ENCODE measurements around the gene TAOK1. TPM values are rescaled to one million over a fixed set of nuclear protein-coding genes. Genes with fewer than 3 reads are reported as not detected.

TAOK1 gene
- total RNA-seq, 1 experiment from 2014 or later = 85.5 TPM

DNA sequence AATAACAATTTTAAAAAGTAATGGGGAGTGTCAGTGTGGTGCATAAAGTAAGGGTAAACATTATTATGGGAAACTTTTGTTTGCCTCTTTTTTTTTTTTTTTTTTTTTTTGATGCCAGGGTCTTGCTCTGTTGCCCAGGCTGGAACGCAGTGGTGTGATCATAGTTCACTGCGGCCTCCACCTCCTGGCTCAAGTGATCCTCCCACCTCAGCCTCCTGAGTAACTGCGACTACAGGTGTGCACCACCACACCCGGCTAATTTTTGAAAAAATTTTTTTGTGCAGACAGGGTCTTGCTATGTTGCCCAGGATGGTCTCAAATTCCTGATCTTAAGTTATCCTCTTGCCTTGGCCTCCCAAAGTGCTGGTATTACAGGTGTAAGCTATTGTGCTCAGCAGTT lies 10.7 kb downstream of the TAOK1 start:
- no peaks in the 10 kb centered on the region for H3K27me3 ChIP-seq (replicated peaks; ENCODE audit: insufficient read depth, low read depth, low read length, poor library complexity)
- no peaks in the 10 kb centered on the region for H3K9me3 ChIP-seq (ENCODE audit: low read depth, low read length, poor library complexity, severe bottlenecking)
- intact Hi-C loops (cut with micrococcal nuclease; ENCODE audit: unreplicated experiment) = no loop called here
- H3K4me3 ChIP-seq (ENCODE audit: low read depth, low read length, poor library complexity, severe bottlenecking) = no peak overlapping the region
- TF ChIP-seq EZH2 (IDR thresholded peaks at IDR 0.05; ENCODE audit: borderline replicate concordance, low read depth, low read length, poor library complexity, severe bottlenecking) = no peak
- TF ChIP-seq, protein P1, sequence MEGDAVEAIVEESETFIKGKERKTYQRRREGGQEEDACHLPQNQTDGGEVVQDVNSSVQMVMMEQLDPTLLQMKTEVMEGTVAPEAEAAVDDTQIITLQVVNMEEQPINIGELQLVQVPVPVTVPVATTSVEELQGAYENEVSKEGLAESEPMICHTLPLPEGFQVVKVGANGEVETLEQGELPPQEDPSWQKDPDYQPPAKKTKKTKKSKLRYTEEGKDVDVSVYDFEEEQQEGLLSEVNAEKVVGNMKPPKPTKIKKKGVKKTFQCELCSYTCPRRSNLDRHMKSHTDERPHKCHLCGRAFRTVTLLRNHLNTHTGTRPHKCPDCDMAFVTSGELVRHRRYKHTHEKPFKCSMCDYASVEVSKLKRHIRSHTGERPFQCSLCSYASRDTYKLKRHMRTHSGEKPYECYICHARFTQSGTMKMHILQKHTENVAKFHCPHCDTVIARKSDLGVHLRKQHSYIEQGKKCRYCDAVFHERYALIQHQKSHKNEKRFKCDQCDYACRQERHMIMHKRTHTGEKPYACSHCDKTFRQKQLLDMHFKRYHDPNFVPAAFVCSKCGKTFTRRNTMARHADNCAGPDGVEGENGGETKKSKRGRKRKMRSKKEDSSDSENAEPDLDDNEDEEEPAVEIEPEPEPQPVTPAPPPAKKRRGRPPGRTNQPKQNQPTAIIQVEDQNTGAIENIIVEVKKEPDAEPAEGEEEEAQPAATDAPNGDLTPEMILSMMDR (conservative IDR thresholded peaks at IDR 0.05; ENCODE audit: low read depth, low read length) = no peak
- H3K27ac ChIP-seq (ENCODE audit: low read depth, low read length, poor library complexity, severe bottlenecking) = no peak overlapping the region
- BruUV-seq (replicated peaks) = no TSS peak
- peaks cover 3% of the 10 kb centered on the region for H3K4me1 ChIP-seq (ENCODE audit: insufficient read depth, low read length, poor library complexity, severe bottlenecking)
- DNase-seq (ENCODE audit: low spot score) = no peak
- POLR2A ChIA-PET (ENCODE audit: low non-redundant PET) = no interaction called here
- CTCF ChIA-PET = no interaction called here
- H3K36me3 ChIP-seq (ENCODE audit: insufficient read depth, low read length, poor library complexity, severe bottlenecking) = peaks cover 23% of the 10 kb centered on the region

DNA sequence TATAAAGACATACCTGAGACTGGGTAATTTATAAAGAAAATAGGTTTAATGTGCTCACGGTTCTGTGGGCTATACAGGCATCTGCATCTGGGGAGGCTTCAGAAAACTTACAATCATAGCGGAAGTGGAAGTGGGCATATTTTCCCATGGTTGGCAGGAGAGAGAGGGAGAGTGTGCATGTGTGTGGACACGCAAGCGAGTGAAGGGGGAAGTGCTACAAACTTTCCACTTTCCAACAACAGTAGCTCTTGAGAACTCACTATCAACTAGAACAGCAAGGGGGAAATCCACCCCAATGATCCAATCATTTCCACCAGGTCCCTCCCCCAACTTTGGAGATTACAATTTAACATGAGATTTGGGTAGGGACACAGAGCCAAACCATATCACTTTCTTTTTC lies 11.1 kb downstream of the TAOK1 start:
- ChIA-PET POLR2A (ENCODE audit: low non-redundant PET) (no interaction called here), CTCF (no interaction called here)
- Histone ChIP-seq H3K27ac (ENCODE audit: low read depth, low read length, poor library complexity, severe bottlenecking) (no peak overlapping the region), H3K4me3 (ENCODE audit: low read depth, low read length, poor library complexity, severe bottlenecking) (no peak overlapping the region), H3K9me3 (ENCODE audit: low read depth, low read length, poor library complexity, severe bottlenecking) (no peaks in the 10 kb centered on the region), H3K36me3 (ENCODE audit: insufficient read depth, low read length, poor library complexity, severe bottlenecking) (peaks cover 23% of the 10 kb centered on the region), H3K4me1 (ENCODE audit: insufficient read depth, low read length, poor library complexity, severe bottlenecking) (peaks cover 3% of the 10 kb centered on the region), H3K27me3 (replicated peaks; ENCODE audit: insufficient read depth, low read depth, low read length, poor library complexity) (no peaks in the 10 kb centered on the region)
- DNase-seq (ENCODE audit: low spot score) = no peak
- TSS peak; percentile 2 for BruUV-seq (replicated peaks)
- intact Hi-C loops (cut with micrococcal nuclease; ENCODE audit: unreplicated experiment) = no loop called here
- TF ChIP-seq EZH2 (IDR thresholded peaks at IDR 0.05; ENCODE audit: borderline replicate concordance, low read depth, low read length, poor library complexity, severe bottlenecking) = no peak

DNA sequence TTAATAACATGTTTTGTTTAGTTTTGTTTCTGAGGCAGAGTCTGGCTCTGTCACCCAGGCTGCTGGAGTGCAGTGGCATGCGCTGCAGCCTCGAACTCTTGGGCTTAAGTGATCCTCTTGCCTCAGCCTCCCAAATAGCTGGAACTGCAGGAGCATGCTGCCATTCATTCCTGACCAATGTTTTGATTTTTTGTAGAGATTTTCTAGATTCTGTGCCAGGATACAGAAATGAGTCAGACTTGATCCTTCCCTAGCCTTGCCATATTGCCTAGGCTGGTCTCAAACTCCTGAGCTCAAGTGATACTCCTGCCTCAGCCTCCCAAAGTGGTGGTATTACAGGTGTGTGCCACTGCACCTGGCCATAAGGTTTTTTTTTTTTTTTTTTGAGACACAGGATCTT lies 17.7 kb downstream of the TAOK1 start:
- intact Hi-C loops (cut with micrococcal nuclease; ENCODE audit: unreplicated experiment) = no loop called here
- no peak overlapping the region for H3K4me3 ChIP-seq (ENCODE audit: low read depth, low read length, poor library complexity, severe bottlenecking)
- no peak for DNase-seq (ENCODE audit: low spot score)
- H3K4me1 ChIP-seq (ENCODE audit: insufficient read depth, low read length, poor library complexity, severe bottlenecking) = peaks cover 16% of the 10 kb centered on the region
- peaks cover 12% of the 10 kb centered on the region for H3K36me3 ChIP-seq (ENCODE audit: insufficient read depth, low read length, poor library complexity, severe bottlenecking)
- TF ChIP-seq EZH2 (IDR thresholded peaks at IDR 0.05; ENCODE audit: borderline replicate concordance, low read depth, low read length, poor library complexity, severe bottlenecking) = no peak
- TF ChIP-seq, protein P1 (conservative IDR thresholded peaks at IDR 0.05; ENCODE audit: low read depth, low read length) = no peak
- ChIA-PET CTCF (no interaction called here), POLR2A (ENCODE audit: low non-redundant PET) (no interaction called here)
- H3K27ac ChIP-seq (ENCODE audit: low read depth, low read length, poor library complexity, severe bottlenecking) = no peak overlapping the region
- BruUV-seq (replicated peaks) = no TSS peak
- no peaks in the 10 kb centered on the region for H3K9me3 ChIP-seq (ENCODE audit: low read depth, low read length, poor library complexity, severe bottlenecking)
- H3K27me3 ChIP-seq (replicated peaks; ENCODE audit: insufficient read depth, low read depth, low read length, poor library complexity) = no peaks in the 10 kb centered on the region

DNA sequence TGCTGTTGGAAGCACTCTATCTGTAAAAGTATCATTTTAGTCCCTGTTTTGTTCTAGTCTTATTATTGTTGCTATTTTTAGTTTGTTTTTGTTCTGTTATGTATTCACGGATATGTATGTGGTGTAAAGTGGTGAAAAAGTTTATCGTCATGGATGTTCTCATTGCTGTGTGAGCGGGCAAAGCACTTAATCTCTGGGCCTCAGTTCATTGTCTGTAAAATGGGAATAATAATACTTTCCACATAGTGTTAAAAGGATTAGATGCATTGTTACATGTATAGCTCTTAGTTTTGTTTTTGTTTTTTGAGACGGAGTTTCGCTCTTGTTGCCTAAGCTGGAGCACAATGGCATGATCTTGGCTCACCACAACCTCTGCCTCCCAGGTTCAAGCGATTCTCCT lies 19.8 kb downstream of the TAOK1 start:
- intact Hi-C loops (cut with micrococcal nuclease; ENCODE audit: unreplicated experiment) = no loop called here
- peaks cover 22% of the 10 kb centered on the region for H3K4me1 ChIP-seq (ENCODE audit: insufficient read depth, low read length, poor library complexity, severe bottlenecking)
- no peak overlapping the region for H3K27ac ChIP-seq (ENCODE audit: low read depth, low read length, poor library complexity, severe bottlenecking)
- POLR2A ChIA-PET (ENCODE audit: low non-redundant PET) = no interaction called here
- BruUV-seq (replicated peaks) = TSS peak; percentile 13
- H3K4me3 ChIP-seq (ENCODE audit: low read depth, low read length, poor library complexity, severe bottlenecking) = no peak overlapping the region
- H3K36me3 ChIP-seq (ENCODE audit: insufficient read depth, low read length, poor library complexity, severe bottlenecking) = peaks cover under 1% of the 10 kb centered on the region
- CTCF ChIA-PET = no interaction called here
- TF ChIP-seq EZH2 (IDR thresholded peaks at IDR 0.05; ENCODE audit: borderline replicate concordance, low read depth, low read length, poor library complexity, severe bottlenecking) = no peak
- TF ChIP-seq, protein P1 (conservative IDR thresholded peaks at IDR 0.05; ENCODE audit: low read depth, low read length) = no peak
- no peaks in the 10 kb centered on the region for H3K9me3 ChIP-seq (ENCODE audit: low read depth, low read length, poor library complexity, severe bottlenecking)
- no peaks in the 10 kb centered on the region for H3K27me3 ChIP-seq (replicated peaks; ENCODE audit: insufficient read depth, low read depth, low read length, poor library complexity)
- DNase-seq (ENCODE audit: low spot score) = no peak
